ENCODE results near the gene PRR15L.

Gene PRR15L

DNA sequence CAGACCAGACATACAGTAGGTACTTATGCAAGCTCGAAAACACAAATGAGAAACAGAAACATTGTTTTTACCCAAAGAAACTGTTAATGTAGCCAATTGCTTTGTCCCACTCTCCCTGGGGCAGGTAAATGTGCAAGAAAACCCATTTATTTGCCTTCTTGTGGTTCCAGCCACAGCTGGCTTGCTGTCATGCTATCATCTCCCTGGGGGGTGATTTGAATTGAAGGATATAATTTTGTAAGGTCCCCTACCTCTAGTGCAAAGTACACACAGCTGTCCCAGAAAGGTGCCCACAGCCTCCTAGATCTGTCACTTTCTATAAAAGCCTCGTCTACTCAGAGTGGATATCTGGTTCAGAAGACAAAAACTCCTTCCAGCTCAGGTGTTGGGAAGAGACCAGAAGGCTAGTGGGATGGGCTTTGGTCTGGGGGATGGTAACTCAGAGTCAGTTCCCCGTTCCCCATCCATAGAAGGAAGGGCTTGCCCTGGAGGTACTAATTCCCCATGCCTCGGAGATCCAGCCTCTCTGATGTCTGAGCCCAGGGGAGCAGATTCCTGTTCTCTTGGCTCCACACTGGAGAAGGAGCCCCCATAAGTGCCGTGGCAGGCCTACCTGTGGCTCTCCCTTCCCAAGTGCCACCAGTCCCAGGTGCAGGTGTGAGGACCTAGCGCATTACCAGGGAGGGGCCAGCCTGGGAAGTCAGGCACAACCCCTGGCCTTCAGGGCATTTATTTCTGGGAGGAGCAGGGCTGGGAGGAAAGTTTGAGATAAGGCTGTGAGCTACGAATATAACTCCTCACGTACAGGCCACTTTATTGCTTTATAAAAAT lies 2.4 kb upstream of the PRR15L start:
- no peak for DNase-seq (ENCODE audit: low read depth)

GRCh38 chr17:47956791-47957590 lies 692 bp downstream of the PRR15L start:
- no peak for DNase-seq (ENCODE audit: low read depth)

DNA sequence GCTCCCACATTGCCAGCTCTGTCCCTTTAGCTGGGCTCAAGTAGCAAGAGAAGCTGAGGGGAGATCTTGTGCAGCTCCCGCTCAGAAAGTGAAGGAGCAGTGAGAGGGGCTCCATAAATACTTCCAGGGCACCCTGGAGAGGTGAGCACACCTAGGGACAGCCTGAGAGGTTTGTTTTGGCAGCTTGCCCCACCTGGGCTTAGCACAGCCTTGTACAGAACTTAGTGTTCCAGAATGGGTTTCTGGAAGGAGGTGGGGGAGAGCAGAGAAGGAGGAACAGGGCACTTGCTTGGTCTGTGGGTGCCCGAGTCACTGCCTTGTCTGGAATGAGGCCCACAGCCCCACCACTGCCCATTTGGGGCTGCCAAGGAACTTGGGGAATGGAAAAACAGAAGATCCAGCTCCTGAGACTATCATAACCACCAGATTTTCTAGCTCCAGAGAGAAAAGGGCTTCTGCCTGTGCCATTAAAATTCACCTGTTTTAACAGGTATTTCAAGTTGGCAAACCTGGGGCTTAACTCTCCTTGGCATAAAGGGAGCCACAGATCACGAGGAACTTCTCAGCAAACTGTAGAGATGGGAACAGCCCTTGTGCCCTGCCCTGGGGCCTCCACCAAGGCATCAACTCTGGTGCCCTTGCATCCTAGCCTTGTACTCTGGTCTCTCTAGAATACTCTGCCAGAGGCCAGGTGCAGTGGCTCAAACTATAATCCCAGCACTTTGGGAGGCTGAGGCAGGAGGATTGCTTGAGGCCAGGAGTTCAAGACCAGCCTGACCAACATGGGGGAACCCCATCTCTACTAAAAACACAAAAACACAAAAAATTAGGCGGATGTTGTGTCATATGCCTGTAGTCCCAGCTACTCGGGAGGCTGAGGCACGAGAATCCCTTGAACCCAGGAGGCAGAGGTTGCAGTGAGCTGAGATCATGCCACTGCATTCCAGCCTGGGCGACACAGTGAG lies 1.9 kb downstream of the PRR15L start:
- no peak for DNase-seq (ENCODE audit: low read depth)

DNA sequence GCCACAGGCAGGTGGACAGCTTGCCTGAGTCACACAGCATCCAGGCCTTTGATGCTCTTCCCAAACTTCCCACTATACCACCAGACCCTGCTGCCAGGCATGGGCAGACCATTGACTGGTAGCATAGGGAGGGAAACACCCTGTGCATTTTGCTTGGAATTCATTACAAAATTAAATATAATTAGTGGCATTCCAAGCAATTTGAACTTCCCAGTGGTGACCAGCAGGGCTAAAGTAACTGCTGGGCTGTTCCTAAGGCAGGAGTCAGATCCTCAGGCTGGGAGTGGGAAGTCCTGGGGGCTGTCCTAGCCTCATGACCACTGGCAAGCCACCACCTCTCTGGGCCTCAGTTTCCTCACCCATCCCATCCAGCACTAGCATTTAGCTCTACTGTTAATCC lies 3.8 kb downstream of the PRR15L start:
- DNase-seq (ENCODE audit: low read depth): no peak

- no peak for DNase-seq (ENCODE audit: low read depth)
These were observed 5.3 kb downstream of the PRR15L start for GRCh38 chr17:47952171-47953021.

GRCh38 chr17:47950448-47950847 lies 7.2 kb downstream of the PRR15L start:
- DNase-seq (ENCODE audit: low read depth): no peak

- DNase-seq (ENCODE audit: low read depth): no peak
These were observed 7.7 kb downstream of the PRR15L start for GRCh38 chr17:47949946-47950345.

GRCh38 chr17:47949197-47949759 lies 8.4 kb downstream of the PRR15L start:
- DNase-seq (ENCODE audit: low read depth): peak; percentile 69

DNA sequence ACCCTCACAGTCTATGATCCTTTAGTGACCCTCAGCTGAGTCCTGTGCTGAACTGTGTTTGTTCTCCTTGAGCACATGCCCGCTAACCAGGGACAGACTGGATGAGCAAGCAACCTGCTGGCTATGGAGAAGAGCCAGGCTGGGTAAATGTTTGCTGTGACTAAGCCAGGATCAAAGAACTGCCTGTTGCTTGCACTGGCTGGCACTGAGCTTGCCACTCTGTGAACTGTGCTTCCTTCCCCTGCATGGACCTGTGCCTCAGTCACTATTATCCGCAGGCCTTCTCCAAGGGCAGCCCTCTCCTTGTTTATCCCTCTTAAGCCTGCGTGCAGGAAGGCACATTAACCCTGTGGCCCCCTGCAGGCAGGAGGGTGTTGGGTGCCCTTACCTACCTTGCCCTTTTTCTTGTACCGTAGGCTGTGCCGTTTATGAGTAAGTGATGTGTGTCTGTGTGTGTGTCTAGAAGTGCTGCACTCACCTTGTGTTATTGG lies 8.9 kb downstream of the PRR15L start:
- no peak for DNase-seq (ENCODE audit: low read depth)

- DNase-seq (ENCODE audit: low read depth): peak; percentile 54
These were observed 10.7 kb downstream of the PRR15L start for GRCh38 chr17:47946929-47947397.

DNA sequence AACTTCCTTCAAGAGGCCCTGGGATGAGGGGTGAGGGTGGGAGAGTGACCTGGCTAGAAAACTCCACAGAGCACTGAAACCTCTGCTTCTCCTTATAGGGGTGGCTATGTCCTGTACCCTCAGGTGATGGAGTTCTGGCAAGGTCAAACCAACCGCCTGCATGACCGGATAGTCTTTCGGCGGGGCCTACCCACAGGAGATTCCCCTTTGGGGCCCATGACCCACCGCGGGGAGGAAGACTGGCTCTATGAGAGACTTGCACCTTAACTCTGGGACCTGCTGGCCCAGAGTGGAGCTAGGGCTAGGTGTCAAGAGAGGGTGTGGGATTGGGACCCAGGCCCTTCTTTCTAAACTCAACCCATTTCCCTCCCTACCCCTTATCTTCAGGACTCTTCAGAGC lies 11.2 kb downstream of the PRR15L start:
- no peak for DNase-seq (ENCODE audit: low read depth)

DNA sequence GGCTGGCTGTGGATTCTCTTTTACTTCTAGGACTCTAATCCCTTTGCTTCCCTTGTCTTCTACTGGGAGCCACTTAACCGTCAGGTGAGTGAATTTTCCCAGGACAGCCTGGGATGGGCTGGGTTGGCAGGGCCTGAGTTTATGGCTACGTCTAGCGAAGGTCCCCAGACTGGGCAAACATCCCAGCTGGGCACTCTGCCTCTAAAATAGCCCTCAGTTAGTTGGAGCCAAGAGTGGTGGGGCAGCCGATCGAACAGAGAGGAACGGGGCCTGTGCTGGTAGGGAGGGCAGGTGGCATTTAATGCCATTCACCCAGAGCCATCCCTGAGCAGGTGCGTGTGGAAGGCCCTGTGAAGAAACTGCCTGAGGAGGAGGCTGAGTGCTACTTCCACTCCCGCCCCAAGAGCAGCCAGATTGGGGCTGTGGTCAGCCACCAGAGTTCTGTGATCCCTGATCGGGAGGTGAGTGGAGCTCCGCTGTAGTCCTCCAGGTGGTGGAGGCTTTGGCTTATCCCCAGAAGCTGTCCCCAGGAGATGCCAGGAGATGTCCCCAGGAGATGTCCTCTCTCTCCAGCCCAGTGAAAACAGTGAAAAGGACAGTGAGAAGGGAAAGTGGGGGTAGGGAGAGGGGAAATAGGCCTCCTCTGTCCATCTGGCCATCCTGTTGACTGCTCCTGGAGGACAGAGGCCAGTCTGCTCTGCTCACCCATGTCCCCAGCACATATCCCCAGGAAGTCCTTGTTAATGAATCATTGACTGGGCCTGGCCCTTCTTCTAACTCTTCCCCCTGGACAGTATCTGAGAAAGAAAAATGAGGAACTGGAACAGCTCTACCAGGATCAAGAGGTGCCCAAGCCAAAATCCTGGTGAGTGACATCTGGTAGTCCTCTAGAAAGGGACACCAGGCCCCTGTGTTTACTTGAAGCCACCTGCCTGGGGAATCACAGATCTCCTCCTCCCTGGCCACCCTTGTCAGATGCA lies 11.9 kb downstream of the PRR15L start:
- no peak for DNase-seq (ENCODE audit: low read depth)

DNA sequence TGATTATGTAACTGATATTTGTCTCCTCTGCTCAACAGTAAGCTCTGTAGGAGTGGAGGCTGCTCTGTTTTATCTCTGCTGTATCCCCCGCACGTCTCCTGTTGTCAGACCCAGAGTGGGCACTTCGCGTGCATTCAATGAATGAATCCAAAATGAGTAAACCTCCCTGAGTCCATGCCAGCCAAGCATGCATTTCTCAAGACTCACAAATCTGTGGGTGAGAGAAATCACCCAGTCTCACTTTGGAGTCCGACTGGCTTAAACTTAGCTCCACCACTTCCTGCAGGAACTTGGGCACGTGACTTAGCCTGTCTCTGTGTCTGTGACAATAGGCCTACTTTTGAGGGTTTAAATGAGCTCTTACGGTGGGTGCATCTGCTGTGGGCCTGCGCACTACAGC lies 12.6 kb downstream of the PRR15L start:
- DNase-seq (ENCODE audit: low read depth): no peak

DNA sequence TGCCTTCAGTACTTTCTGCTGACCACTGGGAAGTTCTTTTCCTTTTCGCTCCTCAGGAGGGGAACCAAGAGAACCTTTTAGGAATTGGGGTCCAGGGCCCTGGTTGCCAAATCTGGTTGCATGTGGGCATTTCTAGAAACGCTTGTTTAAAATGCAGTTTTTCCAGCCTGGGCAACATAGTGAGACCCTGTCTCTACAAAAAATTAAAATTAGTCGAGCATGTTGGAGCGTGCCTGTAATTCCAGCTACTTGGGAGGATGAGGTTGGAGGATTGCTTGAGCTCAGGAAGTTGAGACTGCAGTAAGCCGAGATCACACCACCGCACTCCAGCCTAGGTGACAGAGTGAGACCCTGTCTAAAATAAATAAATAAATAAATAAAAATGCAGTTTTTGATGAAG lies 15.1 kb downstream of the PRR15L start:
- no peak for DNase-seq (ENCODE audit: low read depth)

DNA sequence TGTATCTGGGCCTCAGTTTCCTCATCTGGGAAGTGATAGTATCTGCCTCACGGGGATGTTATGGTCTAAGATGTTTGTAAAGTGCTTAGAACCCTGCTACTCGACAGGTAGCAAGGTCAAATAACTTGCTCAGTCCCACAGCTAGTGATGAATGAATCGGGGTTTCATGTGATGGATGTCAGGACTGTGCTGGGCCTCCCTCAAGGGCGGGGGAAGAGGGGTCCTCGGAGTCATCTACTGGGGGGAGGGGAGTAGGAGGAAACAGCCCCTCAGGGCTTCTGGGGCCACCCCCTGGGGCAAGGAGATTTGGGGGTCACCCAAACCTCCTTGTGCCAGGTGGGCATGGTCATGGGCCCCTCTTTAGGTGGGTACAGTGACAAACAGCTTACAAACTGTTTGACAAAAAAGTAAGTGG lies 15.6 kb downstream of the PRR15L start:
- no peak for DNase-seq (ENCODE audit: low read depth)

GRCh38 chr17:47941246-47942095 lies 16.2 kb downstream of the PRR15L start, which contains the start of gene PNPO:
PNPO (plus strand) TSS chr17:47941571; CDS start chr17:47941676, 105 bp downstream.
- DNase-seq (ENCODE audit: low read depth): peak; percentile 90

GRCh38 chr17:47937941-47938340 lies 19.7 kb downstream of the PRR15L start:
- no peak for DNase-seq (ENCODE audit: low read depth)

GRCh38 chr17:47935961-47936360 lies 21.7 kb downstream of the PRR15L start:
- DNase-seq (ENCODE audit: low read depth): no peak
